Karpas-422 (cell line): ENCODE results near the gene HLA-DPA1. TPM values are rescaled to one million over a fixed set of nuclear protein-coding genes. Genes with fewer than 3 reads are reported as not detected.

Source experiments
- DNase-seq: peaks from one replicate; pipeline ENCODE4 v3.0.0-alpha.2; 2015
- H2AFZ ChIP-seq: fragments of 200-600 bp; sonication (generic); 2 replicates; pipeline ENCODE4 v1.6.1; 2014; ENCODE audit warnings: antibody characterized with exemption, low read length, mixed read lengths
- H3K27ac ChIP-seq: fragments of 200-600 bp; sonication (generic); 2 replicates; pipeline ENCODE4 v1.5.1; 2014; ENCODE audit warnings: mild to moderate bottlenecking, low read length, moderate library complexity
- H3K27me3 ChIP-seq: fragments of 200-600 bp; sonication (generic); 2 replicates; pipeline ENCODE4 v1.6.1; 2014; ENCODE audit warnings: low read length, mixed read lengths
- H3K36me3 ChIP-seq: fragments of 200-600 bp; sonication (generic); 2 replicates; pipeline ENCODE4 v1.6.1; 2014; ENCODE audit warnings: low read length, mixed read lengths; ENCODE audit not compliant: insufficient read depth
- H3K4me1 ChIP-seq: fragments of 200-600 bp; sonication (generic); 2 replicates; pipeline ENCODE4 v1.6.1; 2014; ENCODE audit warnings: mild to moderate bottlenecking, low read length, mixed read lengths
- H3K4me2 ChIP-seq: fragments of 200-600 bp; sonication (generic); 2 replicates; pipeline ENCODE4 v1.6.1; 2014; ENCODE audit warnings: low read length, low read depth, mild to moderate bottlenecking; ENCODE audit not compliant: poor library complexity, severe bottlenecking
- H3K4me3 ChIP-seq: fragments of 200-600 bp; sonication (generic); 2 replicates; pipeline ENCODE4 v1.5.1; 2014; ENCODE audit warnings: mild to moderate bottlenecking, antibody characterized with exemption, low read length, mixed read lengths
- H3K79me2 ChIP-seq: fragments of 200-600 bp; sonication (generic); 2 replicates; pipeline ENCODE4 v1.6.1; 2014; ENCODE audit warnings: mild to moderate bottlenecking, low read length, mixed read lengths
- H3K9ac ChIP-seq: fragments of 200-600 bp; sonication (generic); 2 replicates; pipeline ENCODE4 v1.6.0; 2014; ENCODE audit warnings: low read length
- H3K9me2 ChIP-seq: fragments of 200-600 bp; sonication (generic), shearing (Covaris generic); replicated peaks from 2 replicates; pipeline ENCODE4 v1.6.0; 2014; ENCODE audit warnings: mild to moderate bottlenecking, low read length, moderate library complexity; ENCODE audit not compliant: insufficient read depth
- H3K9me3 ChIP-seq: fragments of 300-700, 200-600 bp; sonication (generic); 2 replicates; pipeline ENCODE4 v1.6.1; 2014; ENCODE audit warnings: low read length, mixed read lengths
- H4K20me1 ChIP-seq: fragments of 200-600 bp; sonication (generic); 2 replicates; pipeline ENCODE4 v1.6.1; 2014; ENCODE audit warnings: mild to moderate bottlenecking, antibody characterized with exemption, low read length, low read depth; ENCODE audit not compliant: insufficient read depth
- total RNA-seq: library from RNA; depleted of rRNA; stranded (reverse); fragments of >200 nt; shearing (Covaris generic); gene quantifications from 2 replicates; pipeline ENCODE4 v1.2.3, GENCODE V29; 2014; ENCODE audit warnings: low replicate concordance; rRNA removed

HLA-DPA1 gene
- total RNA-seq, 1 experiment from 2014 or later, result 780 TPM

- Histone ChIP-seq H3K4me3 (no peak overlapping the region), H2AFZ (no peak overlapping the region), H3K27me3 (no peaks in the 10 kb centered on the region), H3K9me3 (no peaks in the 10 kb centered on the region), H4K20me1 (no peaks in the 10 kb centered on the region), H3K4me2 (no peak overlapping the region), H3K4me1 (peaks cover 37% of the 10 kb centered on the region), H3K36me3 (no peaks in the 10 kb centered on the region), H3K9me2 (no peaks in the 10 kb centered on the region), H3K27ac (no peak overlapping the region), H3K9ac (no peak overlapping the region), H3K79me2 (no peaks in the 10 kb centered on the region)
- no peak for DNase-seq
These were observed 56.4 kb downstream of the HLA-DPA1 start for GRCh38 chr6:33017018-33017417.

- Histone ChIP-seq H3K36me3 (no peaks in the 10 kb centered on the region), H4K20me1 (no peaks in the 10 kb centered on the region), H2AFZ (no peak overlapping the region), H3K4me1 (peaks cover 43% of the 10 kb centered on the region), H3K27ac (no peak overlapping the region), H3K27me3 (no peaks in the 10 kb centered on the region), H3K4me3 (no peak overlapping the region), H3K9ac (no peak overlapping the region), H3K9me2 (no peaks in the 10 kb centered on the region), H3K4me2 (no peak overlapping the region), H3K9me3 (no peaks in the 10 kb centered on the region), H3K79me2 (no peaks in the 10 kb centered on the region)
- no peak for DNase-seq
These were observed 57.7 kb downstream of the HLA-DPA1 start for GRCh38 chr6:33015798-33016197.

- Histone ChIP-seq H2AFZ (no peak overlapping the region), H3K4me2 (peak overlapping the region; percentile 6), H3K27ac (no peak overlapping the region), H3K79me2 (no peaks in the 10 kb centered on the region), H3K4me3 (no peak overlapping the region), H3K27me3 (no peaks in the 10 kb centered on the region), H3K9me2 (no peaks in the 10 kb centered on the region), H3K9ac (peak overlapping the region; percentile 14; the same call in 1 of the 2 replicates), H3K36me3 (no peaks in the 10 kb centered on the region), H3K9me3 (no peaks in the 10 kb centered on the region), H3K4me1 (peaks cover 48% of the 10 kb centered on the region), H4K20me1 (no peaks in the 10 kb centered on the region)
- peak; percentile 93 for DNase-seq
These were observed 58.4 kb downstream of the HLA-DPA1 start for GRCh38 chr6:33014841-33015634.

Other genes starting within 250 kb of the HLA-DPA1 start
- 93.0 and 140 TPM in 2 replicates for gene TAP2, start 234.9 kb downstream of the HLA-DPA1 start, total RNA-seq
- gene PSMB8, start 229.6 kb downstream of the HLA-DPA1 start, total RNA-seq, result 212 and 306 TPM in 2 replicates
- 120 and 171 TPM in 2 replicates for gene TAP1, start 219.9 kb downstream of the HLA-DPA1 start, total RNA-seq
- 185 and 284 TPM in 2 replicates for gene PSMB9, start 219.5 kb downstream of the HLA-DPA1 start, total RNA-seq
- 116 and 142 TPM in 2 replicates for gene HLA-DMB, start 132.6 kb downstream of the HLA-DPA1 start, total RNA-seq
- 325 and 451 TPM in 2 replicates for gene HLA-DMA, start 120.6 kb downstream of the HLA-DPA1 start, total RNA-seq
- gene BRD2, start 105.1 kb downstream of the HLA-DPA1 start, total RNA-seq, result 201 and 221 TPM in 2 replicates
- gene HLA-DOA, start 64.1 kb downstream of the HLA-DPA1 start, total RNA-seq, result 70.0 and 103 TPM in 2 replicates
- 236 and 601 TPM in 2 replicates for gene HLA-DPB1, start 2.3 kb upstream of the HLA-DPA1 start, total RNA-seq
- gene COL11A2, start 118.8 kb upstream of the HLA-DPA1 start, total RNA-seq, result 0.41 and 1.0 TPM in 2 replicates
- gene RXRB, start 127.0 kb upstream of the HLA-DPA1 start, total RNA-seq, result 26.2 and 31.1 TPM in 2 replicates
- gene SLC39A7, start 127.2 kb upstream of the HLA-DPA1 start, total RNA-seq, result 14.0 and 31.9 TPM in 2 replicates
- 15.5 and 26.2 TPM in 2 replicates for gene HSD17B8, start 131.0 kb upstream of the HLA-DPA1 start, total RNA-seq
- gene RING1, start 134.9 kb upstream of the HLA-DPA1 start, total RNA-seq, result 14.2 and 38.7 TPM in 2 replicates
- gene VPS52, start 198.2 kb upstream of the HLA-DPA1 start, total RNA-seq, result 21.6 and 76.5 TPM in 2 replicates
- 7,996 and 13,063 TPM in 2 replicates for gene RPS18, start 198.4 kb upstream of the HLA-DPA1 start, total RNA-seq
- gene B3GALT4, start 203.5 kb upstream of the HLA-DPA1 start, total RNA-seq, result 3.4 and 16.2 TPM in 2 replicates
- 59.6 and 91.1 TPM in 2 replicates for gene WDR46, start 215.6 kb upstream of the HLA-DPA1 start, total RNA-seq
- 66.7 and 126 TPM in 2 replicates for gene PFDN6, start 216.0 kb upstream of the HLA-DPA1 start, total RNA-seq
- 35.1 and 47.2 TPM in 2 replicates for gene RGL2, start 225.3 kb upstream of the HLA-DPA1 start, total RNA-seq
- 102 and 188 TPM in 2 replicates for gene TAPBP, start 240.4 kb upstream of the HLA-DPA1 start, total RNA-seq
- gene ZBTB22, start 244.1 kb upstream of the HLA-DPA1 start, total RNA-seq, result 4.9 and 11.8 TPM in 2 replicates
- 45.8 and 55.6 TPM in 2 replicates for gene DAXX, start 249.3 kb upstream of the HLA-DPA1 start, total RNA-seq